Thymus (tissue), 11 donors: ENCODE data around the gene SLC27A4. TPM values are rescaled to one million over a fixed set of nuclear protein-coding genes. Genes with fewer than 3 reads are reported as not detected.

Experiments
- DNase-seq, 9 donors: peaks; one replicate each; pipeline ENCODE4 v3.0.0-alpha.2; 2013; ENCODE audit warnings: low spot score in 9 of 9, low read depth in 6 of 9, missing footprints in 1 of 9
- H3K27ac ChIP-seq, 2 donors: one replicate each; pipeline ENCODE4 v1.5.1; 2013; ENCODE audit warnings: control low read depth in 1 of 2, low read depth in 1 of 2, low read length in 1 of 2, mild to moderate bottlenecking in 1 of 2, moderate library complexity in 1 of 2
- H3K27me3 ChIP-seq, 2 donors: one replicate each; pipeline ENCODE4 v1.5.1; 2013; ENCODE audit warnings: low read length in 1 of 2; ENCODE audit not compliant: control insufficient read depth in 2 of 2, insufficient read depth in 1 of 2
- H3K36me3 ChIP-seq, 2 donors: one replicate each; pipeline ENCODE4 v1.5.1; 2013; ENCODE audit warnings: low read length in 1 of 2, mild to moderate bottlenecking in 1 of 2, moderate library complexity in 1 of 2; ENCODE audit not compliant: control insufficient read depth in 2 of 2, insufficient read depth in 2 of 2
- H3K4me1 ChIP-seq, 2 donors: one replicate each; pipeline ENCODE4 v1.5.1; 2013; ENCODE audit warnings: low read length in 2 of 2; ENCODE audit not compliant: control insufficient read depth in 2 of 2, insufficient read depth in 2 of 2
- H3K4me3 ChIP-seq, 2 donors: one replicate each; pipeline ENCODE4 v1.5.1; 2013; ENCODE audit warnings: low read length in 2 of 2, control low read depth in 1 of 2, mild to moderate bottlenecking in 1 of 2
- H3K9me3 ChIP-seq, 2 donors: one replicate each; pipeline ENCODE4 v1.5.1; 2013; ENCODE audit warnings: low read length in 1 of 2, mild to moderate bottlenecking in 1 of 2; ENCODE audit not compliant: control insufficient read depth in 2 of 2, insufficient read depth in 1 of 2
- WGBS: extraction: QIAGEN DNeasy Blood & Tissue Kit; methylation state at CpG from one replicate; pipeline ENCODE4 v1.1.7; 2013; 5-methylcytosine and 5-hydroxymethylcytosine counted together
- polyA plus RNA-seq: library from polyadenylated mRNA; stranded (reverse); fragments of 200-250 nt; gene quantifications from one replicate; pipeline ENCODE4 v1.2.3, GENCODE V29; 2013
- total RNA-seq: library from RNA; stranded (reverse); fragments of 120-200 nt; gene quantifications from one replicate; pipeline ENCODE4 v1.2.4, GENCODE V29; 2013
- donor health status: healthy.

SLC27A4 gene
- total and polyA plus RNA-seq, 2 donors: 6.7 to 20.7 TPM

DNA sequence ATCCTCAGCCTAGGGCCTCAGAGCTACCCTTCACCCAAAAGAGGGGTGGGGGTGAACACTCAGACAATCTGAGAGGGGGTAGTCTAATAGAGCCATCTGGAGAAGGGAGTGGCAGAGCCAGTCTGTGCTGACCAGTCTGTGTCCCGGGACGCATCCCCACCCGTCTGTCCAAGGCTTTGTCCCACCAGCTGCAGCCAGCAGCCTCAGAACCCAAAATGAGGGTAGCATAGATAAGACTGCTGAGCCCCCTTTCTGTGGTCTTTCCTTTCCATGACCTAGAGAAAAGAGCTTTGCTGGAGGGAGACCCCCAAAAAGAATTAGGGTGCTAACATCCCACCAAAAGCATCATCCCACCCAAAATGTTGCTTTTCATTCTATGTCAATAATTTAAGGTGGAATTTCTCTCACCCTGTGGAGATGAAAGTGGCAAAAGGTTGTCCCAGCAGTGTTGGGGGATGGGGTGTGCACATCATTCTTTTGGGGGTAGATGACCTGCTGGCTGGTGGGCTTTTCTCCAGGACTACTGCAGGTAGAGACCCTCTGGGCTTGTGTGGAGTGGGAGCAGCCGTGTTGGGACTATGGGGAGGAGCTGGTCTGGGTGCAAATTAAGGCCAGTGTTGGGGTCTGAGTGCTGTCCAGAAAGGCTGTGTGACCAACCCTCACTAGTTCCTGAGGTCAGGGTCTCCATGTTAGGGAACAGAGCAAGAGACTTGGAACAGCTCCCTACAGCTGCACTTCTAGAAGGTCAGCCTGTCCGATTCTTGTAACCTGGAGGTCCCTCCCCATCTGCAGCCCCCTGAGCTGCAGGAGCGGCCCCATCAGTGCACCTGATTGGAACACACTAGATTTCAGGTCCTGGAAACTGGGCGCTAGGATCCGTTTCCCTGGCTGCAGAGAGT is 50.7 kb downstream of the SLC27A4 start:
- Histone ChIP-seq H3K36me3 (peaks cover 49 to 78% of the 10 kb centered on the region in 2 donors), H3K27ac (no peak overlapping the region), H3K9me3 (peaks cover 0 to 4% of the 10 kb centered on the region in 2 donors), H3K4me1 (no peaks in the 10 kb centered on the region), H3K4me3 (no peak overlapping the region), H3K27me3 (peaks cover 0 to 58% of the 10 kb centered on the region in 2 donors)
- DNase-seq: no peak
- 98% methylated on average over 8 of the region's 8 CpGs for WGBS

DNA sequence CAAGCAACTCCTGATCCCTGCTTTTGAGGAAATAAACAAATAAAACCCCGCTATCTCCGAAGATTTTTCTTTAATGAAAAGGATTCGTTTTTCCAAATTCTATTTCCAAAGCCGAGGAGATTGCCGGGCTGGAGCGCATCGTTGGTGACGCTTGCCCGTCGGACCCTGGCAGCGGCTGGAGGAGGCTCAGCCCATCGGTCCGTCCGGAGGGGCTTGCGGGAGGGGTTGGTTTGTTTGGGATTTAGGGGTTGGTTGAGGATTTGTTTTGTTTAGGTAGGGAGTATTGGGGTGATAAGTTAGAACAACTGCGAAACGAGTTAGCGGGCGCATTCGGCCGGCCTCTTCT is 51.6 kb downstream of the SLC27A4 start:
- Histone ChIP-seq H3K4me1 (no peaks in the 10 kb centered on the region), H3K9me3 (peaks cover 0 to 4% of the 10 kb centered on the region in 2 donors), H3K36me3 (peaks cover 49 to 69% of the 10 kb centered on the region in 2 donors), H3K27me3 (peaks cover 3 to 66% of the 10 kb centered on the region in 2 donors), H3K4me3 (no peak overlapping the region), H3K27ac (no peak overlapping the region)
- WGBS: 95% methylated on average over 21 of the region's 21 CpGs
- no peak for DNase-seq

DNA sequence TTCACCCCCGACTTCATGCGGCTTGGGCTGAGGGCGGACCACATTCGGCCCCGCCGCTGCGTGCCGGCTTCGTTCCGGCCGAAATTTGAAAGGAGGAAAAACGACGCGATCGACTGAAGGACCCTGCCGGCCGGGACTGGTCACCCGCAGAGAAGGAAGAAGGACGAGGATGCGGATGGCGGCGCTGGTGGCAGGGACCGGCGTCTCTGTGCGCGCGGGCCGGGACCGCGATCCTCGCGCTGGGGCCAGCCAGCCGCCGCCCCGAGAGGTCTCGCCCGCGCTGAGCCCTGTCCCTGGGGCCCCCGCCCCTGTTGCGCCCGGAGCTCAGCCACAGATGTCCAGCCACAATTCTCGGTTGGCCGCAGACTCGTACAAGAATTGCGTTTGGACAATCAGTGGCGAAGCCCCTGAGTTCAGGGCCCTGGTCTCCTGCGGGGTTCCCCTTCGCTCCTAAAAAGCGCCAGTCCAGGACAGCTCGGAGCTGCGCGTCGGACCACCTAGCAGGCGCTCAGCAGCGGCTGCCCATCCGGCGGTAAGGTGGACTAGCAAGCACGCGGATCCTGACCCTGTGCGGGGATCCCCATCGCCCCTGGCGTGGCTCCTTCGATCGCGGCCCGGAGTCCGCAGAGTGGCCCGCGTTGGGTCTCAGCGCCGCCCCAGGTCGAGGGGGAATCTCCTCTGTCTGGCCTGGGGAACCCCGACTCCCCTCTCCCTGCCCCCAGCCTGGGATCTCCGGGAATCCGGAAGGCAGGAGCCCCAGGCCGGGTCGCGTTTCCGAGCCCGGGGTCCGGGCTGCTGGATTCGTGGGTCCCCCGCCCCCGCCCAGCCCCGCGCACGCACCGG is 52.2 kb downstream of the SLC27A4 start:
- H3K4me3 ChIP-seq: no peak overlapping the region
- no peaks in the 10 kb centered on the region for H3K4me1 ChIP-seq
- peaks cover 0 to 4% of the 10 kb centered on the region in 2 donors for H3K9me3 ChIP-seq
- 94% methylated on average over 88 of the region's 88 CpGs for WGBS
- DNase-seq: no peak
- H3K36me3 ChIP-seq: peaks cover 43 to 63% of the 10 kb centered on the region in 2 donors
- peaks cover 4 to 72% of the 10 kb centered on the region in 2 donors for H3K27me3 ChIP-seq
- no peak overlapping the region for H3K27ac ChIP-seq

DNA sequence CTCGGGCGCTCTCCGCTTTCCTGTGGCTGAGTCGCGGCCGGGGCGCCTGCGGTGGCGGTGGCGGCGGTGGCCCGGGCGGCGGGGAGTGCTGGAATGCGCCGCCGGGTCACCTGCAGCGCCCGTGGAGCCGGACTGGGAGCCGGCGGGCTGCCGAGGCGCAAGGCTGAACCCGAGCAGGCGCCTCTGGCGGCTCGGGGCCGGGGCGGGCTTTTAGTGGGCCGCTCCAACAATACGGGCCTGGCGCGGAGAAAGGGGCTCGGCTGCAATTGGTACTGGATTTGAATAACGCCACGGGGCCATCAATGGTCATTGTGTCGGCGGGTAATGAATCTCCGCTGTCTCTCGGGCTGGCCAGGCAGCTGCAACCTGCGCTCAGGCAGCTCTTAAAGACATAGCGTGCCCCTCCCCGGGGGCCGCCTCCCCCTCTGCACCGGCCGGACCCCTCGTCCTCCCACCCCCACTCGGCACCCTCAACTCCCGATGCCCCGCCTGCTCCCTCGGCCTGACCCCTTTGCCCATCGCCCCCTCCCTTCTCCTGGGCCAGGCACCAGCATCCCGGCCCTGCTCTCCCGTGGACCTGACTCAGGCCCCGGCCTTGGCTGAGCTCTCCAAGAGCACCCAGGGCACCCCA is 52.9 kb downstream of the SLC27A4 start:
- WGBS: 91% methylated on average over 56 of the region's 56 CpGs
- DNase-seq: no peak
- peaks cover 4 to 79% of the 10 kb centered on the region in 2 donors for H3K27me3 ChIP-seq
- H3K9me3 ChIP-seq: peaks cover 0 to 4% of the 10 kb centered on the region in 2 donors
- no peak overlapping the region for H3K27ac ChIP-seq
- no peak overlapping the region for H3K4me3 ChIP-seq
- H3K4me1 ChIP-seq: no peaks in the 10 kb centered on the region
- H3K36me3 ChIP-seq: peaks cover 35 to 56% of the 10 kb centered on the region in 2 donors

DNA sequence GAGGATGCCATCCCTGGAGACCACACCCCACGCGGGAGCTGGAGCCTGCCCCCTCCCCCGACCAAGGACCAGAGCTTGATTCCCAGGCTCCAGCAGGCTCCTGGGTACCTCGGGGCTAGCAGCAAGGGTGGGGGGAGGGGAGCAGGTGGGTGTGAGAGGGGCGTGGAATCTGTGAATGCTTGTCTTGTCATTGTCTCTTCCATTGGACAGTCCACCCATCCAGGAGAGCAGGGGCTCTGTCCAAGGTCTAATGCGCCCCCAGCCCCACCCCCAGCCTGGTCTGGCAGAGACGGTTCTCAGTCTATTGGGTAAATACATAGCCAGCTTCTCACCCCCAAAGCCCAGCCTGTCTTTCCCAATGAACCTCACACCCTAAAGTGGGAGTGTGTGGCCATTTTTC is 53.6 kb downstream of the SLC27A4 start:
- peaks cover 4 to 82% of the 10 kb centered on the region in 2 donors for H3K27me3 ChIP-seq
- H3K4me1 ChIP-seq: no peaks in the 10 kb centered on the region
- H3K36me3 ChIP-seq: peaks cover 28 to 49% of the 10 kb centered on the region in 2 donors
- WGBS: 94% methylated on average over 7 of the region's 7 CpGs
- DNase-seq: no peak
- H3K27ac ChIP-seq: no peak overlapping the region
- H3K9me3 ChIP-seq: peaks cover 0 to 4% of the 10 kb centered on the region in 2 donors
- no peak overlapping the region for H3K4me3 ChIP-seq

DNA sequence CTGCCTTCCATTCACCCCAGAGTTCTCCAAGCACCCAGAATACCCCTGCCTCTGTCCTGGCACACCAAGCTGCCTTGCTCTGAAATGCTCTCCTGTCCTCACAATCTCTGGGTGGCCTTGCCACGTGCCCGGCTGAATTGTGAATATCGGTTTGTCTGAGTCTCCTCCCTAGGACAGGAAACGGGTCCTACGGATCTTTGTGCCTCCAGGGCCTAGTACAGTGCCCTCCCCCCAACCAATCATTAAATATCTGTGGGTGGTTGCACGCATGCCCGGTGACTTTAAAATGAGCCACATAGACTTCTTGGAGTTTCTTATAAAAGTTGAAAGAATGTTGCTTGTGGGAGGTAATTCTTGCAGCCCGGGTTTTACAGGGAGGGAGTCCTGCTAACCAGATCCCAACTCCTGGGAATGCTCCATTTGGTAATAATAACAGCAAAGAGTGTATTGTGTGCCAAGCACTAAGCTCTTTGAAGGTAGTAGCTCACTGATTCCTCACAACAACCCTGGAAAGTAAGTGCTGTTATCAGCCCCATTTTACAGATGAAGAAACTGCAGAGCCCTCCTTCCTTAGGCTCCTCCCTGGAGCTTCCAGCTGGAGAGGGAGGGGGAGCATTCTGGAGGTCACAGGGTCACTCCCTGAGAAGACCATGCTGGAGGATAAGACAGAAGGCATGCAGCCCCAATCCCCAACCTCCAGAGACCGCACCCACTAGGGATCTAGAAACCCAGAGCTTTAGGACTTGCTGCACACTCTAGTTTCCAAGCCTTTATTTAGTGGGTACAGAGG is 54.2 kb downstream of the SLC27A4 start:
- Histone ChIP-seq H3K27me3 (peaks cover 4 to 87% of the 10 kb centered on the region in 2 donors), H3K36me3 (peaks cover 22 to 43% of the 10 kb centered on the region in 2 donors)
- DNase-seq: no peak

DNA sequence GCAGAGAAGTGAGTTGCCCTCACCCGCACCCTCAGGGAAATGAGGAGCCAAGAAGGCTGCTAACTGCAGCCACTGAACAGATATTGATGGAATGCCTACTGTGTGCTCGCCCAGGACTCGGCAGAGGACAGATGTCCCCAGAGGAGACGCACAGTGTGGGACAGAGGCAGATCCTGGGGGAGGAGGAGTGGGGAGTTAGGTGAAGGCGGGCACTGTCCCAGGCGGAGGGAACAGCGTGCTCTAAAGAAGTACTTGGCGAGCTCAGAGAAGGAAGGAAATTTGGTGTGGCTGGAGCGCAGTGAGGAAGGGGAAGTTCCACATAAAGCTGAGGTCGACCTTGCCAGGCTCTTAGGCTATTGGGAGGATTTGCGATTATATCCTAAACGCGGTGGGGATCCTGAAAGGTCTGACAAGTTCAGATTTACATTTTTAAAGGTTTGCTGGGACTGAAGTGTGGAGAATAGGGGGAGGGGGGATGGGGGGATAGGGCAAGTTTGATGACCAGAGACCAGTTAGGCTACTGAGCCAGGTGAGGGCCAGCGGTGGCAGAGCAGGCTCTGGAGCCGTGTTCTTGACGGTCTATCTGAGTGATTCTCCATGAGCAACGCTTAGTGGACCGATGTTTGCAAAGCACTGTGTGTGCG is 56.8 kb downstream of the SLC27A4 start:
- Histone ChIP-seq H3K36me3 (peaks cover 5 to 18% of the 10 kb centered on the region in 2 donors), H3K9me3 (peaks cover 0 to 4% of the 10 kb centered on the region in 2 donors), H3K27me3 (peaks cover 4 to 76% of the 10 kb centered on the region in 2 donors), H3K27ac (no peak overlapping the region), H3K4me3 (no peak overlapping the region), H3K4me1 (no peaks in the 10 kb centered on the region)
- DNase-seq: no peak
- WGBS: 12% methylated on average over 19 of the region's 19 CpGs

More for the DNA sequence above, 54.2 kb downstream of the SLC27A4 start:
- H3K4me1 ChIP-seq: no peaks in the 10 kb centered on the region
- H3K27ac ChIP-seq: no peak overlapping the region
- no peak overlapping the region for H3K4me3 ChIP-seq
- WGBS: 94% methylated on average over 9 of the region's 9 CpGs
- H3K9me3 ChIP-seq: peaks cover 0 to 4% of the 10 kb centered on the region in 2 donors

DNA sequence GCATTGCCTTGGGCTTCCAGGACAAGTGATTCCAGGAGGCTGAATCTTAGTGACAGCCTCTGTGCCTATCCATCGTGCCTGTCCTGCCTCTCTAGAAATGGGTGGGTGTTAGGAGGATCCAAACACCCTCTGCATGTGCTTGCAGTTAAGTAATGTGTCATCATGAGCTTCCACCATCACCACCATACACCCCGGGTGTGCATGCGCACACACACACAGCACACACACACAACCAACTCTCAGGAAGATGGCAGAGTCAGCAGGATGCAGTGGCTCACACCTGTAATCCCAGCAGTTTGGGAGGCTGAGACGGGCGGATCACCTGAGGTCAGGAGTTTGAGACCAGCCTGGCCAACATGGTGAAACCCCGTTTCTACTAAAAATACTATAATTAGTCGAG is 57.5 kb downstream of the SLC27A4 start:
- Histone ChIP-seq H3K36me3 (peaks cover under 1 to 10% of the 10 kb centered on the region in 2 donors), H3K4me3 (no peak overlapping the region), H3K27ac (no peak overlapping the region), H3K4me1 (no peaks in the 10 kb centered on the region), H3K27me3 (peaks cover 4 to 69% of the 10 kb centered on the region in 2 donors), H3K9me3 (peaks cover 0 to 4% of the 10 kb centered on the region in 2 donors)
- WGBS: 82% methylated on average over 7 of the region's 7 CpGs
- DNase-seq: no peak
